NCI-H1436 (cell line): ENCODE results near the gene PQBP1.
"Not testable (repeated sequence)": the region's sequence is repeated elsewhere in the genome, so short reads cannot be mapped to it uniquely, and the experiment has no call there.

Source experiments
- DNase-seq: peaks from one replicate; lab custom pipeline; 2025; lab: John Stamatoyannopoulos, UW

PQBP1 gene

GRCh38 chrX:48897625-48898306 is at the start of gene PQBP1, which contains the start of gene TIMM17B:
Gene PQBP1 (plus strand): TSS chrX:48897930. CDS start chrX:48898510, 580 bp downstream.
Gene TIMM17B (minus strand): TSS chrX:48897768. CDS start chrX:48897749, 19 bp downstream.
- peak; percentile 89 for DNase-seq

- DNase-seq, result no peak
Measured at GRCh38 chrX:48848847-48849246, 48.9 kb upstream of the PQBP1 start.

- no peak for DNase-seq
Measured at GRCh38 chrX:48852857-48853256, 44.9 kb upstream of the PQBP1 start.

GRCh38 chrX:48853494-48853893 is 44.2 kb upstream of the PQBP1 start:
- DNase-seq, result not testable (repeated sequence)

- not testable (repeated sequence) for DNase-seq
Measured at GRCh38 chrX:48854121-48854804, 43.5 kb upstream of the PQBP1 start.

- DNase-seq, result no peak
Measured at GRCh38 chrX:48854898-48855297, 42.8 kb upstream of the PQBP1 start.

- no peak for DNase-seq
Measured at GRCh38 chrX:48864210-48864609, 33.5 kb upstream of the PQBP1 start.

GRCh38 chrX:48872017-48872416 is 25.7 kb upstream of the PQBP1 start:
- not testable (repeated sequence) for DNase-seq

- not testable (repeated sequence) for DNase-seq
Measured at GRCh38 chrX:48876944-48877343, 20.8 kb upstream of the PQBP1 start.

- no peak for DNase-seq
Measured at GRCh38 chrX:48883729-48884128, 14.0 kb upstream of the PQBP1 start.

GRCh38 chrX:48886586-48886985 is 11.1 kb upstream of the PQBP1 start:
- not testable (repeated sequence) for DNase-seq

- no peak for DNase-seq
Measured at GRCh38 chrX:48890296-48890925, 7.3 kb upstream of the PQBP1 start.

GRCh38 chrX:48890934-48891401 is 6.8 kb upstream of the PQBP1 start:
- DNase-seq, result no peak

- peak; percentile 78 for DNase-seq
Measured at GRCh38 chrX:48891402-48892288, 6.1 kb upstream of the PQBP1 start.

- DNase-seq, result no peak
Measured at GRCh38 chrX:48892896-48893295, 4.8 kb upstream of the PQBP1 start.

GRCh38 chrX:48893556-48894348 is 4.0 kb upstream of the PQBP1 start:
- no peak for DNase-seq

GRCh38 chrX:48894891-48895290 is 2.8 kb upstream of the PQBP1 start:
- DNase-seq, result no peak

- no peak for DNase-seq
Measured at GRCh38 chrX:48896611-48897011, 1.1 kb upstream of the PQBP1 start.

GRCh38 chrX:48897157-48897624 is 539 bp upstream of the PQBP1 start:
- peak; percentile 68 for DNase-seq

- DNase-seq, result no peak
Measured at GRCh38 chrX:48899078-48899410, 1.3 kb downstream of the PQBP1 start.

- no peak for DNase-seq
Measured at GRCh38 chrX:48901069-48901468, 3.3 kb downstream of the PQBP1 start.
